Ishikawa (cell line): ENCODE results near the gene VPS45.

ENCODE experiments used
- CEBPB ChIP-seq: IDR thresholded peaks from 2 replicates; pipeline ENCODE4 v1.6.1; 2012
- CREB1 ChIP-seq: IDR thresholded peaks from 2 replicates; pipeline ENCODE4 v1.6.1; 2012; ENCODE audit warnings: low read depth
- EGR1 ChIP-seq: IDR thresholded peaks from 2 replicates; pipeline ENCODE4 v1.6.1; 2012
- EP300 ChIP-seq: IDR thresholded peaks from 2 replicates; pipeline ENCODE4 v1.6.1; 2012; ENCODE audit warnings: borderline replicate concordance
- RAD21 ChIP-seq: IDR thresholded peaks from 2 replicates; pipeline ENCODE4 v1.6.1; 2012; ENCODE audit warnings: low read depth
- REST ChIP-seq: IDR thresholded peaks from 2 replicates; pipeline ENCODE4 v1.6.1; 2012; ENCODE audit warnings: low read depth, mild to moderate bottlenecking
- TAF1 ChIP-seq: IDR thresholded peaks from 2 replicates; pipeline ENCODE4 v1.6.1; 2012; ENCODE audit warnings: low read depth, mild to moderate bottlenecking
- TCF12 ChIP-seq: IDR thresholded peaks from 2 replicates; pipeline ENCODE4 v1.6.1; 2012; ENCODE audit warnings: low read depth
- TF ChIP-seq, protein P1 (sequence below): IDR thresholded peaks from 2 replicates; pipeline ENCODE4 v1.6.1; 2012

DNA sequence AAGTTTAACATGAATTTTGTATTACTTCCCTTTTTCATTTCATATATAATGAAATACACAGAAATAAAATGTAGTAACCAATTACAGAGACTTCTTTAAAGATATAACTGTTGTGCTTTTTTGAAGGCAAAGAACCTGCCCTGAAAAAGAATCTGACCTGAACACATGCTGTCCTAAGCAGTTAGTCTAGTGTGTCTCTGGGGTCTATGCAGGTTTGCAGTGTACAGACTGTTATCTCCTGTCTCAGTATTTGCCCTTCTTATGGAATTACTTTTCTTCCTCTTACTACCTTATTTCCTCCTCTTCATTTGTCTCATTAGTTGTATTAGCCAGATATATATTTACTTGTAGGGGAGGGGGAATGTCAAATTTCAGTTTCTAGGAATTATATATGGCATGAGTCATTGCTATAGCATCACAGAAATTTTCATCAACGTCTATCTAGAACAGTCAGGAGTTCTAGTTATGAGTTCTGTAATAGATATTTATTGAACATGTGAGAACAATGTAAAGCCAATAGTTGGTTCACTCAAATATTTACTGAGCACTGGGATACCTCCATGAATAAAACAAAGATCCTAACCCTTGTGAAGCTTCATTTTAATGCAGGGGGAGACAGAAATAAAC is 53.8 kb downstream of the VPS45 start:
- TF ChIP-seq REST (no peak), CEBPB (no peak), RAD21 (no peak), TAF1 (no peak), TCF12 (no peak), EP300 (no peak), EGR1 (no peak), CREB1 (no peak)
- TF ChIP-seq, protein P1, sequence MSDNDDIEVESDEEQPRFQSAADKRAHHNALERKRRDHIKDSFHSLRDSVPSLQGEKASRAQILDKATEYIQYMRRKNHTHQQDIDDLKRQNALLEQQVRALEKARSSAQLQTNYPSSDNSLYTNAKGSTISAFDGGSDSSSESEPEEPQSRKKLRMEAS = no peak
